ENCODE results near the gene NPEPPS. TPM values are rescaled to one million over a fixed set of nuclear protein-coding genes. Genes with fewer than 3 reads are reported as not detected.

The NPEPPS gene
- total and polyA plus RNA-seq, 10 donors, result 19.2 to 165 (median 107) TPM

GRCh38 chr17:47603830-47604597, 73.1 kb downstream of the NPEPPS start:
- WGBS, 5 donors, result 80 to 86% (median 84%) methylated on average over 4 of the region's 4 CpGs
- Histone ChIP-seq H3K4me3 (no peak overlapping the region), H3K9me3 (no peaks in the 10 kb centered on the region), H3K36me3 (peaks cover 0 to 100% (median 77%) of the 10 kb centered on the region in 6 donors), H3K27ac (no peak overlapping the region), H3K4me1 (no peaks in the 10 kb centered on the region), H3K27me3 (replicated peaks in 1 of 7) (no peaks in the 10 kb centered on the region)
- TF ChIP-seq POLR2A (IDR thresholded peaks at IDR 0.05) (no peak), POLR2AphosphoS5 (IDR thresholded peaks at IDR 0.05) (no peak), CTCF (IDR thresholded peaks at IDR 0.05 in 8 of 11, conservative IDR thresholded peaks at IDR 0.05 in 3 of 11) (no peak)
- DNase-seq, result no peak
- intact Hi-C loops (cut with DNase I; ENCODE audit: low total_unique reads), result no loop called here

DNA sequence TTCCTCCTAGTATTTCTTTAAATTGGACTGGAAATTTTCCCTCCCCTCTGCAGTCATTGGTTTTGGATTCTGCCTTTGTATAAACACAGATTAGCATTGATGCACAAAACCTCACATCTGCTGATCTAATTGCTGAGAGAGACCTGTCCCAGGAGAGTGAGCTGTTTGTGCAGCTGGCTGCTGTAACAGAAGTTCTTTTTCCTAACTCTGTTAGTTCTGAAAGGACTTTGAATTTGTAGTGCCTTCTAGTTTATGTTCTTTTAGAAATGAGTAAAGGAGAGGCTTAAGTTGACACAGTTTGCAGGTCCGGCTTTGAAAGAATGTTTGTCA, 73.7 kb downstream of the NPEPPS start:
- Histone ChIP-seq H3K27ac (no peak overlapping the region), H3K36me3 (peaks cover 0 to 100% (median 76%) of the 10 kb centered on the region in 6 donors), H3K27me3 (replicated peaks in 1 of 7) (no peaks in the 10 kb centered on the region), H3K4me3 (no peak overlapping the region), H3K9me3 (no peaks in the 10 kb centered on the region), H3K4me1 (peaks cover 0 to under 1% (median 0%) of the 10 kb centered on the region in 6 donors)
- WGBS, 5 donors, result 78 to 92% (median 89%) methylated on average over 1 of the region's 1 CpG
- DNase-seq, result no peak
- no peak for TF ChIP-seq POLR2AphosphoS5 (IDR thresholded peaks at IDR 0.05)
- no peak for TF ChIP-seq CTCF (IDR thresholded peaks at IDR 0.05 in 8 of 11, conservative IDR thresholded peaks at IDR 0.05 in 3 of 11)
- no peak for TF ChIP-seq POLR2A (IDR thresholded peaks at IDR 0.05)
- intact Hi-C loops (cut with DNase I; ENCODE audit: low total_unique reads), result no loop called here

DNA sequence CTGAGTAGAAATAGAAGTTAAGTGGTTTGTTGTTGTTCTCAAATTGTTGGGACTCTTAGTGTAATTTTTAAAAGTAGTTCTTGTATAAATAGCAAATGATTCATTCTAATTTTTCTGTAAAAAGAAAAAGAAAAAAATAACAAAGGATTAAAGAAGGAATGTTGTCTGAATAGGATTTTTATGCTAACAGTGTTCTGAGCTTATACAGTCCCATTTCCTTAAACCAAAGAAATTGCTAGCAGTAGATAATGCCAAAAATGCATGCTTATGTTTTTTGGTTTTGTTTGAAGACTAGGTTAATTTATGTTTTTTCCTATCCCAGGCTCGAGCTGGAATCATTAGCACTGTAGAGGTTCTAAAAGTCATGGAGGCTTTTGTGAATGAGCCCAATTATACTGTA, 74.1 kb downstream of the NPEPPS start:
- Histone ChIP-seq H3K36me3 (peaks cover 0 to 100% (median 72%) of the 10 kb centered on the region in 6 donors), H3K4me3 (no peak overlapping the region), H3K4me1 (peaks cover 0 to 4% (median 0%) of the 10 kb centered on the region in 6 donors), H3K9me3 (no peaks in the 10 kb centered on the region), H3K27me3 (replicated peaks in 1 of 7) (no peaks in the 10 kb centered on the region), H3K27ac (no peak overlapping the region)
- WGBS, 5 donors, result 65 to 97% (median 87%) methylated on average over 1 of the region's 1 CpG
- no peak for DNase-seq
- intact Hi-C loops (cut with DNase I; ENCODE audit: low total_unique reads), result no loop called here
- TF ChIP-seq POLR2AphosphoS5 (IDR thresholded peaks at IDR 0.05) (no peak), POLR2A (IDR thresholded peaks at IDR 0.05) (no peak), CTCF (IDR thresholded peaks at IDR 0.05 in 8 of 11, conservative IDR thresholded peaks at IDR 0.05 in 3 of 11) (no peak)

DNA sequence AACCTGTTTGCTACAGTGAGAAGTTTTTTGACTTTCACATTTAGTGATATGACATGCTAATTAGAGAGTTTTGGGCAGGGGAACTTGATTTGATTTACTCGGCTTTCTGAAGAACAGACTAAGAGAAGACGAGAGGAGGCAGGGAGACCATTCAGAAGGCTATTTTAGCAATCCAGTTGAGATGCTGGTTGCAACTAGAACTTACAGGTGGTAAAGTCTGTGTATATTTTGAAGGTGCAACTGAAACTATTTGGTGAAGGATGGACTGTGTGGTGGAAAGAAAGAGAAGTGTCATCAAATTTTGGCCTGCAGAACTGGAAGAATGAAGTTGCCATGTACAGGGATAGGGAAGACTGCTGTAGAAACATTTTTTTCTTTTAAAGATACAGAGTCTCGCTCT, 76.6 kb downstream of the NPEPPS start:
- WGBS, 5 donors, result 92 to 95% (median 92%) methylated on average over 3 of the region's 3 CpGs
- Histone ChIP-seq H3K27me3 (replicated peaks in 1 of 7) (no peaks in the 10 kb centered on the region), H3K27ac (no peak overlapping the region), H3K4me1 (peaks cover 0 to 4% (median 0%) of the 10 kb centered on the region in 6 donors), H3K9me3 (no peaks in the 10 kb centered on the region), H3K4me3 (no peak overlapping the region), H3K36me3 (peaks cover 0 to 99% (median 53%) of the 10 kb centered on the region in 6 donors)
- no peak for TF ChIP-seq POLR2A (IDR thresholded peaks at IDR 0.05)
- TF ChIP-seq CTCF (IDR thresholded peaks at IDR 0.05 in 8 of 11, conservative IDR thresholded peaks at IDR 0.05 in 3 of 11), result no peak
- TF ChIP-seq POLR2AphosphoS5 (IDR thresholded peaks at IDR 0.05), result no peak
- intact Hi-C loops (cut with DNase I; ENCODE audit: low total_unique reads), result no loop called here
- DNase-seq, result no peak
